ENCODE data around the gene LPP. TPM values are rescaled to one million over a fixed set of nuclear protein-coding genes. Genes with fewer than 3 reads are reported as not detected.

The LPP gene
- polyA plus RNA-seq, 3 donors from 2014 or later, result 6.5 to 33.5 (median 11.3) TPM

DNA sequence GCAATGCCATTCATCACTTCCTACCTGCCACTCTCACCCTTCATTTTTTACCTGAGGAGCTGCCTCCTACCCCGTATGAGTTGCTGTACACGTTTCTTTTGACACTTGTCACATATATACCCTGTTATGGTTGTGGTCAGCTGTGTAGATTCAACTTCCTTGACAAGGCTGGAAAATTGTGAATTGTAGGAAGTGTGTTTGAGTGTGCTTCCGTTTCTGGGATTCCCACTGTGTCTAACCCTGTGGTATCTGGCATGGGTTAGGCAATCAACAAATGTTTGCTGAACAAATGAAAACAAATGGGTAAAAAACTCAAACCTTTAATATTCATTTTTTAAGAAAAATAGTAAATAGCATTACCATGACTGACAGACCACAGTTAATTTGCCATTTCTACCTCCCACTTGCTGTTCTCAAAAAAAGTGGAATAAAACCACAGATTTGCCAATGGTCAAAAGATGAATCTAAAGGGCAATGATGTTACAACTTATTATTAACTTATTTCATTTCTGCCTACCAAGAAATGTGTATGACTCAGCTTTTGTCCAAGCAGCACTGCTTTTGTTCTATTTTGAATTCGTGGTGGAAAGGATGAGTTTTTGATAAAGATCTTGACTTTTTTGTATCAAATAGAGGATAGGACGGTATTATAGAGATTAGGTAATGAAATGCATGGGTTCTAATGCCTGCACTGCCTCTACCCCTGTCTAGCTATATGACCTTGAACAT lies 404.6 kb downstream of the LPP start:
- no peak for DNase-seq
- H3K27ac Mint-ChIP-seq, result peak overlapping the region in 5 of 6 donors; percentile 81 to 92 (median 88)
- H3K4me1 Mint-ChIP-seq, result peaks cover 26 to 61% of the 10 kb centered on the region in 2 donors
- peak overlapping the region in 4 of 5 donors; percentile 14 to 69 (median 54) for H3K4me3 Mint-ChIP-seq
- peaks cover 0 to 3% (median 0%) of the 10 kb centered on the region in 3 donors for H3K36me3 Mint-ChIP-seq
- H3K27me3 Mint-ChIP-seq (ENCODE audit: low read depth in 3 of 3), result peaks cover 0 to 4% (median 0%) of the 10 kb centered on the region in 3 donors
- H3K9me3 Mint-ChIP-seq, result no peaks in the 10 kb centered on the region

DNA sequence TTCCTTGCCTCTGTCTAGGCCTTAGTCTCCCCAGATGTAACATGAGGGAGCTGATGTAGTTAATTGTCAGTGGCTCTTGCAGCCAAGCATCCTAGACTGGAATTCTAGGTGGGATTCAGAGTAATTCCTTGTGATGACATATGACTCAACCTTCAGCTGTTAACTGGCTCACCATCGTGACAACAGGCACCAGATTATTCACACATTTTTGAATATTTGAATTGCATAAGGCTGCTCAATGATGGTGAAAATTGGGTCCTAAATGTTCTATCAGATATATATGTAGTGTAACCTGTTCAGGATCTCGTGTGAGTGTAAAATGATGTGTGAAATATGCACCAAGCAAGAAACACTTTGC lies 405.1 kb downstream of the LPP start:
- H3K36me3 Mint-ChIP-seq, result peaks cover 0 to 3% (median 0%) of the 10 kb centered on the region in 3 donors
- peak overlapping the region in 4 of 5 donors; percentile 14 to 57 (median 40) for H3K4me3 Mint-ChIP-seq
- no peak for DNase-seq
- H3K9me3 Mint-ChIP-seq, result no peaks in the 10 kb centered on the region
- H3K4me1 Mint-ChIP-seq, result peaks cover 29 to 61% of the 10 kb centered on the region in 2 donors
- H3K27ac Mint-ChIP-seq, result peak overlapping the region in 5 of 6 donors; percentile 31 to 91 (median 62)
- H3K27me3 Mint-ChIP-seq (ENCODE audit: low read depth in 3 of 3), result peaks cover 0 to 4% (median 0%) of the 10 kb centered on the region in 3 donors

DNA sequence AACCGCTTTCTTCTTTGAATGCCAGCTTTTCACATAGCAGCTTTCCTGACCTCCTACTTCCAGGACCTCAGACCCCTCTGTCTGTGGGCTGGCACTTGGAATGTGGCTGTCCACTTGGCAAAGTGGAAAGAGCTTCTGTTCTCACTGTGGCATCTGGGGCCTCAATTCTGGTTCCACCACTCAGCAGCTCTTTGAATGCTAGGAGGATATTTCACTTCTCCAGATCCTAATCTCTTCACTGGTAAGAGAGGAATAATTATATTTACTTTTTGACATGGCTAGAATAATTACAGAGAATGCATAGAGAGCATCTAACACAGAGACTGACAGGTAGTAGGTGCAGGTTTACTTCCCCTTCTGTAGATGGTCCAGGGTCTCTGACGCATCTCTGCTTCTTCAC lies 405.9 kb downstream of the LPP start:
- peak overlapping the region in 4 of 6 donors; percentile 25 to 91 (median 40) for H3K27ac Mint-ChIP-seq
- no peaks in the 10 kb centered on the region for H3K9me3 Mint-ChIP-seq
- peaks cover 29 to 61% of the 10 kb centered on the region in 2 donors for H3K4me1 Mint-ChIP-seq
- no peak for DNase-seq
- peaks cover 0 to 4% (median under 1%) of the 10 kb centered on the region in 3 donors for H3K27me3 Mint-ChIP-seq (ENCODE audit: low read depth in 3 of 3)
- peaks cover 0 to 9% (median 0%) of the 10 kb centered on the region in 3 donors for H3K36me3 Mint-ChIP-seq
- H3K4me3 Mint-ChIP-seq, result peak overlapping the region in 1 of 5 donors; percentile 22

DNA sequence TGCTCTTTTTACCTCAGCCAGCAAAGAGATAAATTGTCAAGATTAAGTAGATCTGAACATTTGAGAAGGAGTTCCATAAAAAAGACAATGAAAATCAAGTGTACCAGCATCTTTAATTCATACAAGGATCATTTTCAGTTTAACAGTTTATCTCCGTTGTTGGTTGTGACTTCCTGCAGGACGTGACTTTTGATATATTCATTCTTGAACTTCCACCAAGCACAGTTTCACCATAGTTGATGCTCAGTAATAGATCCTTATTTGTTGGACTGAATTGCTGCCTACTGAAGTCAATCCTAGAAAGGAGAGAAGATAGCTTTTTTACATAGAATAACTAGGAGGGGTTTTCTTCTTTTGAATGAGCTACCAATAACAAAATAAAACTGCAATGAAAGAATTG lies 408.2 kb downstream of the LPP start:
- Mint-ChIP-seq H3K27me3 (ENCODE audit: low read depth in 3 of 3) (peaks cover 0 to 4% (median 2%) of the 10 kb centered on the region in 3 donors), H3K36me3 (peaks cover 0 to 10% (median 0%) of the 10 kb centered on the region in 3 donors), H3K4me1 (peaks cover 31 to 57% of the 10 kb centered on the region in 2 donors), H3K4me3 (peak overlapping the region; percentile 7 to 62 (median 56)), H3K9me3 (no peaks in the 10 kb centered on the region), H3K27ac (peak overlapping the region; percentile 14 to 75 (median 43))
- no peak for DNase-seq

DNA sequence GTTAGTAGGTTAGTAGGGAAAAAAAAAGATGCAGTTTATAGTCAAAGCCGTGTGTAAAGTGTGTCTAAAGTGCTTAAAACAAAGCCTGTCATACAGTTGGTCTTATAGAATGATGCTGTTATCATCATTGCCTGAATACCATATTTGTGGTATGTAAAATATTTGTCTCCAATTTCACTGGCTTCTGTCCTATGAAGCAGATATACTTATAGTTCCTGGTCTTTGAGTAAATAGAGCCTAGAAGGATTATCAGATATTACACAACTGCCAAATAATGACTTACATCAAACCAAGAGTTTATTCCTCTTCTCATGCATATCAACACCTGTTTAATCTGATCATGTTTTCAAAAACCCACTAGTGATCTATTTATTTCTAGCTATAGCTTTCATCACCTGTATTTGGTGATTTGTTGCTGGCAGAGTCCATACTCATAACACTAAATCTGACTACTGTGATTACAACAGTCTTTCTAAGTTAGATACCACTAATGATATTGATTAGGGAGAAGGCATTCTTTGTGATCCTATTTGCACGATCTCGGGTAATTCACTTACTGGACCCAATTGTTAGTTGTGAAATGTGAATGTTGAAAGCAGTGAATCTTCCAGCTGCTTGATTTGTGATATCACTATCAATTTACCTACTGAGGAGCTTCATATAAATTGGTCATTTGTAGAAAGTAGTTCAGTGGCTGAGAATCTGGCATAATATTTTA lies 413.7 kb downstream of the LPP start:
- H3K9me3 Mint-ChIP-seq, result no peaks in the 10 kb centered on the region
- H3K27ac Mint-ChIP-seq, result peak overlapping the region; percentile 29 to 89 (median 78)
- H3K4me1 Mint-ChIP-seq, result peaks cover 28 to 38% of the 10 kb centered on the region in 2 donors
- no peak for DNase-seq
- H3K36me3 Mint-ChIP-seq, result peaks cover 0 to 7% (median 0%) of the 10 kb centered on the region in 3 donors
- no peak overlapping the region for H3K4me3 Mint-ChIP-seq
- H3K27me3 Mint-ChIP-seq (ENCODE audit: low read depth in 3 of 3), result peaks cover 0 to 4% (median 2%) of the 10 kb centered on the region in 3 donors

DNA sequence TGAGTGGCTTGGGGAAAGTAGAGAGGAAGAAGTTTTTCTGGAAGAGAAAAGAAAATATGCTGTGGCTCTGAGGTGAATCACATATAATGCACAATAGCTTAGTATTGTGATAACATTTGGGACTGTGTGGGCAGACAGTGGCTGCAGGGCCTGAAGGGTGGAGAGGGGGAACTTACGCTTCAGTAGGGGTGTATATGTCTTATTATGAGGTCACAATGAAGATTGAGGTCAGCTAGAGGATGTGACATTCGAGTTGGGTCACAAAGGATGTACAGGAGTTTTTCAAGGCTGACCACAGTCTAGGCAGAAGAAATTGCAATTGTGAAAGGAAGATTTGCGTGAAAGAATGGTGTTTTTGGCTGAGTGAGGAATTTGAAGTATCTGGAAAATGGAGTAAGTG lies 414.8 kb downstream of the LPP start:
- Mint-ChIP-seq H3K4me1 (peaks cover 31 to 38% of the 10 kb centered on the region in 2 donors), H3K27ac (peak overlapping the region; percentile 83 to 96 (median 92)), H3K27me3 (ENCODE audit: low read depth in 3 of 3) (peaks cover 0 to 4% (median 2%) of the 10 kb centered on the region in 3 donors), H3K4me3 (peak overlapping the region; percentile 7 to 67 (median 51)), H3K36me3 (peaks cover 0 to 7% (median 0%) of the 10 kb centered on the region in 3 donors), H3K9me3 (no peaks in the 10 kb centered on the region)
- DNase-seq, result peak; percentile 82 to 83 (median 83)

DNA sequence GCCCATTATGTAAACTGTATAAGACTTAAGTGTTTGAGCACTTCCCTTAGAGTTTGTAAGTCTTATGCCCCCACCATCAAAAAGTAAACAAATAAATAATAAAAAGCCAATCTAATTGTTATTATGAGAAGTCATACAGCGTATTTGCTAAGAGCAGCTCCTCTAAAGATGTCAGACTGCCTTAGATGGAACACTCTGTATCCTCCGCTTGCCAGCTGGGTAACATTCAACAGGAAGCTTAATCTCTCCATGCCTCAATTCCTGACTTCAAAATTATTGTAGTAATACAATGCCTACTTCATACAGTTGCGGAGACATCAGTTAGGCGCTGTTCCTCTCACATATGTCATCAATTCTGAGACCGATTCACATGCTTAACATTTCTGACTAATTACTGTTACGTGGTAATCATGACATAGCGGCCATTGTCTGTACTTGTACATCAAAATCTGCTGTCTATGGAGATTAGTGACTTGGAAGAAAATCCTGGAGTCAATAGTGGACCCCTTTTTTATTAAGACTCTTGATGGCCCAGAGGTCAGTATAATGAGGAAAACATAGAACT lies 417.7 kb downstream of the LPP start:
- peaks cover 0 to 4% (median 0%) of the 10 kb centered on the region in 3 donors for H3K36me3 Mint-ChIP-seq
- no peaks in the 10 kb centered on the region for H3K9me3 Mint-ChIP-seq
- peaks cover 0 to 4% (median 0%) of the 10 kb centered on the region in 3 donors for H3K27me3 Mint-ChIP-seq (ENCODE audit: low read depth in 3 of 3)
- no peak for DNase-seq
- H3K4me1 Mint-ChIP-seq, result peaks cover 37 to 50% of the 10 kb centered on the region in 2 donors
- peak overlapping the region in 5 of 6 donors; percentile 27 to 89 (median 61) for H3K27ac Mint-ChIP-seq
- H3K4me3 Mint-ChIP-seq, result no peak overlapping the region

DNA sequence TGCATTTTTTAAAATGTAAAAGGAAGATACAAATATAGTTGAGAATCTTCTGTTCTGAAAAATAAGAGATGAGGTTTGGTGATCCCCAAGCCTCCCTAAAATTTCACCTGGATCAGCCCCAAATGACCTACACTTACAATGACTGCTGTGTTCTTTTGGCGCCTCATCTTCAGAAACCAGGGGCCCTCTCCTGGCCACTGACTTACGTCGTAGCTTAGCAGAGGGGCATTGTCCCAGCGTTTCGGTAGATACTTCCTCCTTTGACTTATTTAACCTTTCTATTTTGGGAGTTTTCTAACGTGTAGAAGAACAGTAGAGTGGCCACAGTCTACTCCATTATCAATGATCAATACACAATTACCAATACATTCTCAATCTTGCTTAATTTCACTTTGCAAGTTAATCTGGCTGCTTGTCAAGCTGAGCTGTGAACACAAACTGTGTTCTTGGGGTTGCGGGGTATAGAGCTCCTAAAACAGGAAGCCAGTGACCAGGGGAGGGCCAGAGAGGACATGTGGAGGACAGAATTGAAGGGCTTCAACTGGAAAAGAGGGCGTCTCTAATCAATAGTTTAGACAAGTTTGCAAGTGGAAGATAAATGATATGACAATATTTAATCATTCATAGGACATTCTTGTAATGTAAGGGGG lies 419.5 kb downstream of the LPP start:
- Mint-ChIP-seq H3K27ac (peak overlapping the region in 5 of 6 donors; percentile 12 to 77 (median 57)), H3K4me3 (no peak overlapping the region), H3K27me3 (ENCODE audit: low read depth in 3 of 3) (peaks cover 0 to 4% (median 0%) of the 10 kb centered on the region in 3 donors), H3K9me3 (no peaks in the 10 kb centered on the region), H3K4me1 (peaks cover 32 to 46% of the 10 kb centered on the region in 2 donors), H3K36me3 (peaks cover 0 to 4% (median under 1%) of the 10 kb centered on the region in 3 donors)
- DNase-seq, result no peak

DNA sequence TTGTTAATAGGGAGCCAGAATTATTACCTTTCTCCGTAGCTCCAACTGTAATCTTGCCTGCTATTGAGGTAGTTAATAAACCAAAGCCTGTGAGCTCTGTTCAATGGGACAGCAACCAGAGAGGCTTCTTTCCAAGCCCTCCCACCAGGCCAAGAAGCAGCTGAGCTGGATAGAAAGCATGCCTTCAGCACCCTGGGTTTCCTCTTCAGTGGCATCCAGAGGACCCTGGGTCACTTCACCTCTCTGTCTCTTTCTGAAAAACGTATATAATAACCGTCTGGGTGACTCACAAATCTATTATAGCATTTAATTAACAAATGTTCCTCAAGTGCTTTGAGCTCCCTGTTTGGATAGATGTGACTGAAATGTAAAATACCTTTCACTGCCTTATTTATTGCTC lies 420.0 kb downstream of the LPP start:
- Mint-ChIP-seq H3K36me3 (peaks cover 0 to 8% (median 6%) of the 10 kb centered on the region in 3 donors), H3K4me3 (no peak overlapping the region), H3K4me1 (peaks cover 27 to 45% of the 10 kb centered on the region in 2 donors), H3K9me3 (no peaks in the 10 kb centered on the region), H3K27ac (peak overlapping the region in 5 of 6 donors; percentile 2 to 77 (median 57)), H3K27me3 (ENCODE audit: low read depth in 3 of 3) (no peaks in the 10 kb centered on the region)
- no peak for DNase-seq

DNA sequence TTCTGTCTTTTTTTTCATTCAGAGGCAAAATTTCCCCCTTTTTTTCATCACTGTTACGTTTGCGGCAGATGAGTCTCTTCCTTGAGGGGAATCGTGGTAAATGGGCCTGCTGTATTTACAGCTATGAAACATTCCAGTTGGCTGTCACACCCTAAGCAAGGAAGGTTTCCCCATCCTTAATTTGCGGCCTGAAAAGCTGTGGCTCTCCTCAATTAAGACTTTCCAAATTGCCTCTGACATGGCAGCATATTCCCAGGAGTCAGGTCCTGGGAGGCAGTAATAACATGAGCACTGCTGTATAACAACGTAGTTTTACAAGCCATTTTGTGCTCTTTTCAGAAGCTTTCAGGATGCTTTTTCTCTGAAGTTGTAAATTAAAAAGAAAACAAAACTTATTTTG lies 420.9 kb downstream of the LPP start:
- no peak overlapping the region for H3K4me3 Mint-ChIP-seq
- no peaks in the 10 kb centered on the region for H3K27me3 Mint-ChIP-seq (ENCODE audit: low read depth in 3 of 3)
- H3K27ac Mint-ChIP-seq, result peak overlapping the region in 5 of 6 donors; percentile 2 to 56 (median 31)
- DNase-seq, result no peak
- H3K4me1 Mint-ChIP-seq, result peaks cover 23 to 39% of the 10 kb centered on the region in 2 donors
- no peaks in the 10 kb centered on the region for H3K9me3 Mint-ChIP-seq
- H3K36me3 Mint-ChIP-seq, result peaks cover 0 to 8% (median 8%) of the 10 kb centered on the region in 3 donors

DNA sequence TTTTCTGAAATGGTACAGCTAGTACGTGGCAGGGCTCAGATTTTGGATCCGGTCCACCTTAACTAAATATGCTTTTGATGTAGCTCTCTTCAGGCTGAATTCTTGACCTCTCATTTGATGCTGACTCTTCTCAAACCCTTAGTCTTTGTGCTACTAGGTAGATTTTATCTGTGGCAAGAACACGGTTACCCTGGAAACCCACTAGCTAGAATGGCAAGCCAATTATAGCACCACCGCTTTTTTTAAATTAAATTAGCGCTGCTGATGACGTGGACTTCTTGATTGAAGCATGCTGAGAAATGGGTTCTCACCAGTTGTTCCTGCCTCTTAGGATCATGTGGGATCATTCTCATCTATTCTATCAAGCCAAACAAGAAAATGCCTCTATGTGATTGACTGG lies 421.5 kb downstream of the LPP start:
- Mint-ChIP-seq H3K4me1 (peaks cover 23 to 39% of the 10 kb centered on the region in 2 donors), H3K36me3 (peaks cover 0 to 8% (median 8%) of the 10 kb centered on the region in 3 donors), H3K27ac (peak overlapping the region in 2 of 6 donors; percentile 6 to 48), H3K9me3 (no peaks in the 10 kb centered on the region), H3K4me3 (no peak overlapping the region), H3K27me3 (ENCODE audit: low read depth in 3 of 3) (no peaks in the 10 kb centered on the region)
- DNase-seq, result no peak

DNA sequence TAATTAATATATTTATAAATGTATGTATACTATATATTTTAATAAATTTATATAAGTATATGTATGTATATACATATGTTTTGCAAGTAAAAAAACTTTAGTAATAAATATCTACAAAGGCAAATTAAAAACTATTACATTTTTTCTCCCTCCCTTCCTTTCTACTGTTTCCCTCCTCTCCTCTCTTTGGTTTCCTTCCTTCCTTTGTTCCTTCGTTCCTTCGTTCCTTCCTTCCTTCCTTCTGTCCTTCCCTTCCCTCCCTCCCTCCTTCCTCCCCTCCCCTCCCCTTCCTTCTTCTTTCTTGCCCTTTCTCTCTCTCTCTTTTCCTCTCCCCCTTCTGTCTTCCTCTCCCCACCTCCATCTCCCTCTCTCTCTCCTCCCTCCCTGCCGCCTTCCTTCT lies 423.6 kb downstream of the LPP start:
- no peaks in the 10 kb centered on the region for H3K9me3 Mint-ChIP-seq
- H3K27ac Mint-ChIP-seq, result peak overlapping the region in 2 of 6 donors; percentile 32 to 66
- H3K4me1 Mint-ChIP-seq, result peaks cover 22 to 39% of the 10 kb centered on the region in 2 donors
- no peak overlapping the region for H3K4me3 Mint-ChIP-seq
- peaks cover 0 to 11% (median 8%) of the 10 kb centered on the region in 3 donors for H3K36me3 Mint-ChIP-seq
- no peaks in the 10 kb centered on the region for H3K27me3 Mint-ChIP-seq (ENCODE audit: low read depth in 3 of 3)
- no peak for DNase-seq
